Ishikawa (cell line): ENCODE results near the gene TNPO3.

Source experiments
- CEBPB ChIP-seq: IDR thresholded peaks from 2 replicates; pipeline ENCODE4 v1.6.1; 2012
- NFIC ChIP-seq: IDR thresholded peaks from 2 replicates; pipeline ENCODE4 v1.6.1; 2012

GRCh38 chr7:128941323-128941890 is 113.5 kb downstream of the TNPO3 start:
- TF ChIP-seq CEBPB = no peak
- no peak for TF ChIP-seq NFIC
